ENCODE data around the gene NRG2. TPM values are rescaled to one million over a fixed set of nuclear protein-coding genes. Genes with fewer than 3 reads are reported as not detected.

Gene NRG2
- total and polyA plus RNA-seq, 7 donors, result 0.42 to 19.6 (median 3.5) TPM

DNA sequence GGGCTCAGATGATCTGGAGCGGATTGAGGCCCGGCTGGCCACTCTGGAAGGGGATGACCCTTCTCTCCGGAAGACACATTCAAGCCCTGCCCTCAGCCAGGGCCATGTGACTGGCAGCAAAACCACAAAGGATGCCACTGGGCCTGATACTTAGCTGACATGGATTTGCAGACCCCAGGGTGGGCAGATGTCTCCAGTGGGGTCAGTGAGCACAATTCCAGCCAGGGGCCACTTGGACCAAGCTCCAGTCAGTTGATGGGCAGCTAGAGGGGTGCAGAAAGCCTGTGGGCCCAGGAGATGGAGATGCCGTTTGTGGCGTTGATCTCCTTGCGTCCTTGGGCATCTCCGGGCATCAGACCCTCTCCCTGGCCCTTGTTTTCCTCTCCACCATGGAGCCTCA, 200.8 kb downstream of the NRG2 start:
- Histone ChIP-seq H3K27ac (no peak overlapping the region), H3K9me3 (no peaks in the 10 kb centered on the region), H3K4me1 (peaks cover 4% of the 10 kb centered on the region), H3K27me3 (ENCODE audit: insufficient read depth in 3 of 3, low read length in 2 of 3) (no peaks in the 10 kb centered on the region), H3K36me3 (ENCODE audit: insufficient read depth in 1 of 2, low read depth in 1 of 2) (no peaks in the 10 kb centered on the region), H3K4me3 (no peak overlapping the region)
- TF ChIP-seq, protein P1, sequence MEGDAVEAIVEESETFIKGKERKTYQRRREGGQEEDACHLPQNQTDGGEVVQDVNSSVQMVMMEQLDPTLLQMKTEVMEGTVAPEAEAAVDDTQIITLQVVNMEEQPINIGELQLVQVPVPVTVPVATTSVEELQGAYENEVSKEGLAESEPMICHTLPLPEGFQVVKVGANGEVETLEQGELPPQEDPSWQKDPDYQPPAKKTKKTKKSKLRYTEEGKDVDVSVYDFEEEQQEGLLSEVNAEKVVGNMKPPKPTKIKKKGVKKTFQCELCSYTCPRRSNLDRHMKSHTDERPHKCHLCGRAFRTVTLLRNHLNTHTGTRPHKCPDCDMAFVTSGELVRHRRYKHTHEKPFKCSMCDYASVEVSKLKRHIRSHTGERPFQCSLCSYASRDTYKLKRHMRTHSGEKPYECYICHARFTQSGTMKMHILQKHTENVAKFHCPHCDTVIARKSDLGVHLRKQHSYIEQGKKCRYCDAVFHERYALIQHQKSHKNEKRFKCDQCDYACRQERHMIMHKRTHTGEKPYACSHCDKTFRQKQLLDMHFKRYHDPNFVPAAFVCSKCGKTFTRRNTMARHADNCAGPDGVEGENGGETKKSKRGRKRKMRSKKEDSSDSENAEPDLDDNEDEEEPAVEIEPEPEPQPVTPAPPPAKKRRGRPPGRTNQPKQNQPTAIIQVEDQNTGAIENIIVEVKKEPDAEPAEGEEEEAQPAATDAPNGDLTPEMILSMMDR (IDR thresholded peaks at IDR 0.05), result no peak
- no peak for ATAC-seq
- 91 to 96% (median 95%) methylated on average over 7 of the region's 7 CpGs for WGBS, 3 donors
- no peak for DNase-seq
- intact Hi-C loops (cut with DNase I), result loop anchor here (2.0 to 10.0 kb wide), 2 partner anchors 54 to 208 kb away; no protein-coding TSS in a partner anchor

DNA sequence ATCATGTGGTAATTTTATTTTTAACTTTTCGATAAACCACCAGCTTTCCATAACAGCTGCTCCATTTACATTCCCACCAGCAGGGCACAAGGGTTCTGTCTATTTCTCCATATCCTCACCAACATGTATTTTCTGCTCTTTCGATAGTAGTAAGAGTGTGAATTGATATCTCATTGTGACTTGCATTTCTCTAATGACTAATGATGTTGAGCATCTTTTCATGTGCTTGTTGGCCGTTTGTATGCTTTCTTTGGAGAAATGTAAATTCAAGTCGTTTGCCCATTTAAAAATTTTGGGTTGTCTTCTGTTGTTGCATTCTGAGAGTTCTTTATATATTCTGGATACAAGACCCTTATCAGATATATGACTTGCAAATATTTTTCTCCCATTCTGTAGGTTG, 201.6 kb downstream of the NRG2 start:
- TF ChIP-seq, protein P1 (IDR thresholded peaks at IDR 0.05), result no peak
- peaks cover 1% of the 10 kb centered on the region for H3K4me1 ChIP-seq
- no peaks in the 10 kb centered on the region for H3K27me3 ChIP-seq (ENCODE audit: insufficient read depth in 3 of 3, low read length in 2 of 3)
- no peaks in the 10 kb centered on the region for H3K36me3 ChIP-seq (ENCODE audit: insufficient read depth in 1 of 2, low read depth in 1 of 2)
- no peak for ATAC-seq
- WGBS, 3 donors, result 79 to 81% (median 81%) methylated on average over 4 of the region's 4 CpGs
- intact Hi-C loops (cut with DNase I), result loop anchor here in 1 of 2 donors (10.0 kb wide), 1 partner anchor 207 kb away; no protein-coding TSS in a partner anchor
- DNase-seq, result no peak
- H3K4me3 ChIP-seq, result no peak overlapping the region
- no peaks in the 10 kb centered on the region for H3K9me3 ChIP-seq
- no peak overlapping the region for H3K27ac ChIP-seq

DNA sequence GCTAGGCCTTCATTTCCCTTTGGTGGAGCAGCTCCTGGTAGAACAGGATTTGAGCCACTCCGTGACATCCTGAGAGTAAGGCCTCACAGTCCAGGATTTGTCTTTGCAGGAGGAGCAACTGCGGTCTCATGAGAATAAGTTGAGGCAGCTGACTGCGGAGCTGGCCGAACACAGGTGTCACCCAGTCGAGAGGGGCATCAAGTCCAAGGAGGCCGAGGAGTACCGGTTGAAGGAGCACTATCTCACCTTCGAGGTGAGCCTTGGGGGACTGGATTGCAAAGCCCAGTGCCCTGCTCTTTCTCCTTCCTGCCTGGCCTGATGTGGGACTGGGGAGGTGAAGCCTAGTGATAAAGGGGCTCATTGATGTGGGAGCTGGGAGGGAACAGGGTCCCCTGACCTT, 203.2 kb downstream of the NRG2 start:
- no peak overlapping the region for H3K4me3 ChIP-seq
- 82 to 92% (median 85%) methylated on average over 8 of the region's 8 CpGs for WGBS, 3 donors
- no peak for ATAC-seq
- intact Hi-C loops (cut with DNase I), result loop anchor here in 1 of 2 donors (10.0 kb wide), 1 partner anchor 205 kb away; no protein-coding TSS in a partner anchor
- DNase-seq, result no peak
- H3K4me1 ChIP-seq, result no peaks in the 10 kb centered on the region
- H3K36me3 ChIP-seq (ENCODE audit: insufficient read depth in 1 of 2, low read depth in 1 of 2), result no peaks in the 10 kb centered on the region
- TF ChIP-seq, protein P1 (IDR thresholded peaks at IDR 0.05), result no peak
- peaks cover 0 to 2% (median 0%) of the 10 kb centered on the region in 3 donors for H3K27me3 ChIP-seq (ENCODE audit: insufficient read depth in 3 of 3, low read length in 2 of 3)
- H3K9me3 ChIP-seq, result no peaks in the 10 kb centered on the region
- H3K27ac ChIP-seq, result no peak overlapping the region

DNA sequence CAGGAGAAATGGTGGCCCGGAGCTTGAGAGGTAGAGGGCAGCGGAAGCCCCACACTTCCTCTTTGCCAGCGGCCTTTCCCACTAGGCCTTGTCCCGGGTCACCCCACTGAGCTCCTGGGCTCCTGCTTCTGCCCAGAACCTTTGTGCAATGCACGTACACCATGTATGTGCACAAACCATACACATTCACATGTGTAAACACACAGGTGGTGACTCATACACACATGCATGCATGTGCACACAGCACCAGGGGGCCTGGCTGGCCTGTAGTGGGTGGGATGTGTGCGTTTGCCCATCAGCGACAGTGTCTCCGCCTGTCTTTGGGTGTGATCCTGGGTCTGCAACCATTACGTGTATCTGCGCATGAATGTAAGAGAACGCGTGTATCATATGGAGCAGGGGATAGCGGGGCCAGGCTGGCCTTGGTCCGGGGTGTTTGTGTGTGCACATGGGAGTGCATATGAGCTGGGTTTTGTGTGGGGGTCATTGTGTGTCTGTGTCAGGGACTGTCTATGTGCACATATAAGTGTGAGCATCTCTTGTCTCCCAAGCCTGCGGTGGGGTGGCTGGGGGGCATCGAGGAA, 203.8 kb downstream of the NRG2 start:
- ATAC-seq (peak in 1 of 4 donors; percentile 10), DNase-seq (no peak)
- TF ChIP-seq, protein P1 (IDR thresholded peaks at IDR 0.05), result no peak
- Histone ChIP-seq H3K27ac (no peak overlapping the region), H3K4me3 (no peak overlapping the region), H3K9me3 (no peaks in the 10 kb centered on the region), H3K27me3 (ENCODE audit: insufficient read depth in 3 of 3, low read length in 2 of 3) (peaks cover 0 to 8% (median 0%) of the 10 kb centered on the region in 3 donors), H3K36me3 (ENCODE audit: insufficient read depth in 1 of 2, low read depth in 1 of 2) (no peaks in the 10 kb centered on the region), H3K4me1 (no peaks in the 10 kb centered on the region)
- WGBS, 3 donors, result 92 to 95% (median 93%) methylated on average over 16 of the region's 16 CpGs
- intact Hi-C loops (cut with DNase I), result no loop called here

Data from psoas muscle (tissue), 8 donors.